HepG2 (cell line): ENCODE data around the gene IFNL1. TPM values are rescaled to one million over a fixed set of nuclear protein-coding genes. Genes with fewer than 3 reads are reported as not detected.

Experiments
- ATAC-seq: fragments of 200-7000 bp; cut with Tn5 transposase; 3 replicates; pipeline ENCODE4 v1.9.1; 2020; ENCODE audit warnings: mild to moderate bottlenecking, moderate library complexity
- BruUV-seq: library from RNA; stranded (reverse); fragments of 400-500 nt; replicated peaks from 2 replicates; lab custom pipeline; 2021; lab: Mats Ljungman, UMichigan
- CTCF ChIA-PET: fragments of 300-600 bp; formaldehyde crosslinking; extraction: SDS; loops from one replicate; lab custom pipeline; 2021; ENCODE audit warnings: low total read pairs, inconsistent platforms, low intra/inter-chr PET ratio; lab: Yijun Ruan, JAX
- POLR2A ChIA-PET: fragments of 350-600 bp; sonication (Branson Sonifier 250); formaldehyde crosslinking; loops from one replicate; lab custom pipeline; 2020; ENCODE audit warnings: antibody characterized with exemption, inconsistent platforms; lab: Yijun Ruan, JAX
- DNase-seq: peaks from one replicate; pipeline ENCODE4 v3.0.0-alpha.2; 2015; ENCODE audit warnings: low spot score
- FAIRE-seq: peaks from 3 replicates; lab custom pipeline; 2011; peaks lifted over from hg19 to GRCh38; lab: Jason Lieb, UNC
- H2AFZ ChIP-seq: one replicate; pipeline ENCODE4 v1.6.1; 2011; ENCODE audit warnings: low read length, inconsistent platforms
- H3K27ac ChIP-seq: fragments of 300-600 bp; 3 replicates; pipeline ENCODE4 v1.8.0; 2011; ENCODE audit warnings: mixed run types, mild to moderate bottlenecking, mixed read lengths, low read length, inconsistent platforms; ENCODE audit not compliant: insufficient read depth; ENCODE audit errors: extremely low read length
- H3K27me3 ChIP-seq, 2 experiments: fragments of 200-600 bp in 1 of 2; 2 replicates in 1 of 2; 3 replicates in 1 of 2; pipeline versions ENCODE4 v1.6.0 to v1.8.0; 2011; ENCODE audit warnings: low read length in 2 of 2, mild to moderate bottlenecking in 2 of 2, moderate library complexity in 2 of 2, inconsistent platforms in 1 of 2; ENCODE audit not compliant: insufficient read depth in 2 of 2, control insufficient read depth in 1 of 2
- H3K36me3 ChIP-seq, 2 experiments: fragments of 200-600 bp in 1 of 2; replicated peaks in 1 of 2; 2 replicates in 1 of 2; 3 replicates in 1 of 2; pipeline versions ENCODE4 v1.5.1 to v1.8.0; 2011; ENCODE audit warnings: low read length in 2 of 2, inconsistent platforms in 1 of 2; ENCODE audit not compliant: insufficient read depth in 2 of 2, control insufficient read depth in 1 of 2
- H3K4me1 ChIP-seq: 2 replicates; pipeline ENCODE4 v1.5.1; 2012; ENCODE audit warnings: low read length, inconsistent platforms; ENCODE audit not compliant: insufficient read depth
- H3K4me2 ChIP-seq: 2 replicates; pipeline ENCODE4 v1.6.0; 2011; ENCODE audit warnings: low read depth, low read length, inconsistent platforms
- H3K4me3 ChIP-seq, 3 experiments: fragments of 200-600 bp in 1 of 3; sonication (generic), shearing (Covaris generic) in 1 of 3; replicated peaks in 1 of 3; 2 replicates each; pipeline ENCODE4 v1.5.1; 2011 to 2016; ENCODE audit warnings: low read length in 3 of 3, inconsistent platforms in 2 of 3, low read depth in 2 of 3, mild to moderate bottlenecking in 2 of 3, control low read depth in 1 of 3, mixed read lengths in 1 of 3; ENCODE audit not compliant: insufficient read depth in 1 of 3
- H3K79me2 ChIP-seq: one replicate; pipeline ENCODE4 v1.6.1; 2011; ENCODE audit warnings: low read length, inconsistent platforms; ENCODE audit not compliant: insufficient read depth
- H3K9ac ChIP-seq: 2 replicates; pipeline ENCODE4 v1.6.0; 2011; ENCODE audit warnings: mild to moderate bottlenecking, low read depth, low read length, inconsistent platforms; ENCODE audit not compliant: insufficient read depth
- H3K9me3 ChIP-seq: 2 replicates; pipeline ENCODE4 v1.5.1; 2012; ENCODE audit warnings: mild to moderate bottlenecking, low read length
- H4K20me1 ChIP-seq: 2 replicates; pipeline ENCODE4 v1.6.0; 2011; ENCODE audit warnings: inconsistent platforms, mild to moderate bottlenecking, low read length, moderate library complexity; ENCODE audit not compliant: insufficient read depth
- ATM ChIP-seq: fragments of 450-650 bp; IDR thresholded peaks from 2 replicates; pipeline ENCODE4 v1.7.1; 2017; ENCODE audit warnings: mild to moderate bottlenecking, borderline replicate concordance
- NFKB2 ChIP-seq: sonication (generic); formaldehyde crosslinking; IDR thresholded peaks from 2 replicates; pipeline ENCODE4 v1.4.0; 2020; ENCODE audit warnings: missing genetic modification reagents, borderline replicate concordance
- SAFB2 ChIP-seq: sonication (generic); formaldehyde crosslinking; IDR thresholded peaks from 2 replicates; pipeline ENCODE4 v1.5.1; 2020; ENCODE audit warnings: missing genetic modification reagents, low read depth, mild to moderate bottlenecking, borderline replicate concordance
- TCF7 ChIP-seq: sonication (generic); IDR thresholded peaks from 2 replicates; pipeline ENCODE4 v1.6.1; 2016; ENCODE audit warnings: antibody characterized with exemption, low read depth
- TFE3 ChIP-seq: IDR thresholded peaks from 2 replicates; pipeline ENCODE4 v1.6.1; 2016
- ZFP36 ChIP-seq: fragments of 150-350 bp; IDR thresholded peaks from 2 replicates; pipeline ENCODE4 v1.6.1; 2018; ENCODE audit warnings: borderline replicate concordance, low read length, low read depth; ENCODE audit not compliant: partially characterized antibody
- ZNF446 ChIP-seq: sonication (generic); formaldehyde crosslinking; IDR thresholded peaks from 2 replicates; pipeline ENCODE4 v1.5.0; 2020; ENCODE audit warnings: mild to moderate bottlenecking, missing genetic modification reagents
- WGBS: methylation state at CpG from one replicate; pipeline ENCODE4 v1.1.6; 2017; ENCODE audit warnings: low lambda C conversion rate; 5-methylcytosine and 5-hydroxymethylcytosine counted together
- in situ Hi-C: cut with HindIII; loops from 2 replicates; pipeline ENCODE4 v1.10.0; 2017; ENCODE audit warnings: low pct_unique_long_range_greater_than_20kb; ENCODE audit not compliant: extremely low pct_ligation_motif_present
- intact Hi-C: fragments of 100-400 bp; cut with micrococcal nuclease; formaldehyde crosslinking; loops from one replicate; pipeline ENCODE4 v1.10.0; 2022; ENCODE audit not compliant: unreplicated experiment
- polyA plus RNA-seq, 8 experiments: library from polyadenylated mRNA; depleted of rRNA in 3 of 8; stranded (reverse) in 7 of 8; unstranded in 1 of 8; fragments of >200 nt; fragmentation: Illumina TruSeq in 4 of 8; extraction: Trizol in 4 of 8; gene quantifications; 2 replicates each; pipeline versions ENCODE4 v1.2.1 to v1.2.3, GENCODE V29; 2011 to 2016; ENCODE audit warnings: low read depth in 4 of 8, missing spikeins in 1 of 8, mixed read lengths in 1 of 8; ENCODE audit not compliant: insufficient read depth in 1 of 8
- total RNA-seq, 5 experiments: library from RNA; depleted of rRNA; stranded (reverse); fragments of >200 nt; fragmentation: Illumina TruSeq; extraction: Trizol; gene quantifications; 2 replicates each; pipeline ENCODE4 v1.2.3, GENCODE V29; 2016; ENCODE audit warnings: low read depth in 1 of 5
- TF ChIP-seq, protein P1 (sequence below): sonication (generic); formaldehyde crosslinking; conservative IDR thresholded peaks from 2 replicates; pipeline ENCODE4 v1.5.0; 2020; ENCODE audit warnings: missing genetic modification reagents
- TF ChIP-seq, protein P2 (sequence below): sonication (generic); formaldehyde crosslinking; IDR thresholded peaks from 2 replicates; pipeline ENCODE4 v1.5.0; 2020; ENCODE audit warnings: mild to moderate bottlenecking, missing genetic modification reagents

IFNL1 gene
- total and polyA plus RNA-seq, 2 of the 13 experiments (the other 11 are each of a cell fraction or from before 2014, with no cell fraction given), result not detected

GRCh38 chr19:39252458-39252857 lies 43.7 kb upstream of the IFNL1 start:
- 34% methylated on average over 3 of the region's 3 CpGs for WGBS
- TF ChIP-seq ZNF446 (CRISPR knock-in tag), result no peak
- TF ChIP-seq ATM, result no peak
- no peak for TF ChIP-seq SAFB2
- TF ChIP-seq, protein P1, sequence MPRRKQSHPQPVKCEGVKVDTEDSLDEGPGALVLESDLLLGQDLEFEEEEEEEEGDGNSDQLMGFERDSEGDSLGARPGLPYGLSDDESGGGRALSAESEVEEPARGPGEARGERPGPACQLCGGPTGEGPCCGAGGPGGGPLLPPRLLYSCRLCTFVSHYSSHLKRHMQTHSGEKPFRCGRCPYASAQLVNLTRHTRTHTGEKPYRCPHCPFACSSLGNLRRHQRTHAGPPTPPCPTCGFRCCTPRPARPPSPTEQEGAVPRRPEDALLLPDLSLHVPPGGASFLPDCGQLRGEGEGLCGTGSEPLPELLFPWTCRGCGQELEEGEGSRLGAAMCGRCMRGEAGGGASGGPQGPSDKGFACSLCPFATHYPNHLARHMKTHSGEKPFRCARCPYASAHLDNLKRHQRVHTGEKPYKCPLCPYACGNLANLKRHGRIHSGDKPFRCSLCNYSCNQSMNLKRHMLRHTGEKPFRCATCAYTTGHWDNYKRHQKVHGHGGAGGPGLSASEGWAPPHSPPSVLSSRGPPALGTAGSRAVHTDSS (CRISPR knock-in tag), result no peak
- TF ChIP-seq TCF7, result no peak
- no peak for TF ChIP-seq ZFP36
- TF ChIP-seq, protein P2, sequence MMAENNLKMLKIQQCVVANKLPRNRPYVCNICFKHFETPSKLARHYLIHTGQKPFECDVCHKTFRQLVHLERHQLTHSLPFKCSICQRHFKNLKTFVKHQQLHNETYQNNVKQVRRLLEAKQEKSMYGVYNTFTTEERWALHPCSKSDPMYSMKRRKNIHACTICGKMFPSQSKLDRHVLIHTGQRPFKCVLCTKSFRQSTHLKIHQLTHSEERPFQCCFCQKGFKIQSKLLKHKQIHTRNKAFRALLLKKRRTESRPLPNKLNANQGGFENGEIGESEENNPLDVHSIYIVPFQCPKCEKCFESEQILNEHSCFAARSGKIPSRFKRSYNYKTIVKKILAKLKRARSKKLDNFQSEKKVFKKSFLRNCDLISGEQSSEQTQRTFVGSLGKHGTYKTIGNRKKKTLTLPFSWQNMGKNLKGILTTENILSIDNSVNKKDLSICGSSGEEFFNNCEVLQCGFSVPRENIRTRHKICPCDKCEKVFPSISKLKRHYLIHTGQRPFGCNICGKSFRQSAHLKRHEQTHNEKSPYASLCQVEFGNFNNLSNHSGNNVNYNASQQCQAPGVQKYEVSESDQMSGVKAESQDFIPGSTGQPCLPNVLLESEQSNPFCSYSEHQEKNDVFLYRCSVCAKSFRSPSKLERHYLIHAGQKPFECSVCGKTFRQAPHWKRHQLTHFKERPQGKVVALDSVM (CRISPR knock-in tag), result no peak
- TF ChIP-seq TFE3 (CRISPR knock-in tag), result no peak
- no peak for TF ChIP-seq NFKB2 (CRISPR knock-in tag)
- H3K27ac ChIP-seq, result no peak overlapping the region
- no peak overlapping the region for H3K9ac ChIP-seq
- no peaks in the 10 kb centered on the region for H3K79me2 ChIP-seq
- BruUV-seq, result no TSS peak
- DNase-seq, result no peak
- no peak for FAIRE-seq
- no peaks in the 10 kb centered on the region for H3K9me3 ChIP-seq
- no peaks in the 10 kb centered on the region for H4K20me1 ChIP-seq
- H3K36me3 ChIP-seq, result no peaks in the 10 kb centered on the region
- H3K4me2 ChIP-seq, result no peak overlapping the region
- in situ Hi-C loops, result no loop called here
- intact Hi-C loops, result no loop called here
- H3K4me3 ChIP-seq, result no peak overlapping the region
- H2AFZ ChIP-seq, result no peak overlapping the region
- ChIA-PET CTCF (no interaction called here), POLR2A (no interaction called here)
- peaks cover 10% of the 10 kb centered on the region for H3K4me1 ChIP-seq
- ATAC-seq, result no peak
- peaks cover 0 to 6% of the 10 kb centered on the region in 2 experiments; a peak in 1 of 5 replicates for H3K27me3 ChIP-seq
